ENCODE data around the gene DSCAM. TPM values are rescaled to one million over a fixed set of nuclear protein-coding genes. Genes with fewer than 3 reads are reported as not detected.

DSCAM gene
- total RNA-seq, 2 donors from 2014 or later, result 0.05 TPM; not detected in 1

DNA sequence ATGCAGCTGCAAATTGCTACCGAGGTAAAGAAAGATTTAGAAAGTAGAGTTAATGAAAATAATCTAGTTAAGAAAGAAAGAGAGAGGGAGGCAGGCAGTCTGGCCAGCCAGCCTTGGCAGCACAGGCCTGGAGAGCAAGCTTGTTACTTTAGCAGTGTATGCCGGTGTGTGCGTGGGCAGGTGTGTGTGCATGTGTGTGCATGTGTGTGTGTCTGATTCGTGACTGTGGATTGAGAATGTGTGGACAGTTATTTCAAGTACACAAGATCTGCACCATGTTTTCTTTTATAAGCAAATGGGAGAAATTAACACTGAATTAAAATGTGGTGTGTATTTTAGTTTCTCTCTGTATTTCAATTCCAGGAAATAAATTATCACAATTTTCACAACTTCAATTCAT lies 211.6 kb downstream of the DSCAM start:
- H3K9me3 ChIP-seq, result no peaks in the 10 kb centered on the region
- H3K9ac ChIP-seq (ENCODE audit: low read depth in 2 of 2, low read length in 2 of 2), result no peak overlapping the region
- TF ChIP-seq, protein P1, sequence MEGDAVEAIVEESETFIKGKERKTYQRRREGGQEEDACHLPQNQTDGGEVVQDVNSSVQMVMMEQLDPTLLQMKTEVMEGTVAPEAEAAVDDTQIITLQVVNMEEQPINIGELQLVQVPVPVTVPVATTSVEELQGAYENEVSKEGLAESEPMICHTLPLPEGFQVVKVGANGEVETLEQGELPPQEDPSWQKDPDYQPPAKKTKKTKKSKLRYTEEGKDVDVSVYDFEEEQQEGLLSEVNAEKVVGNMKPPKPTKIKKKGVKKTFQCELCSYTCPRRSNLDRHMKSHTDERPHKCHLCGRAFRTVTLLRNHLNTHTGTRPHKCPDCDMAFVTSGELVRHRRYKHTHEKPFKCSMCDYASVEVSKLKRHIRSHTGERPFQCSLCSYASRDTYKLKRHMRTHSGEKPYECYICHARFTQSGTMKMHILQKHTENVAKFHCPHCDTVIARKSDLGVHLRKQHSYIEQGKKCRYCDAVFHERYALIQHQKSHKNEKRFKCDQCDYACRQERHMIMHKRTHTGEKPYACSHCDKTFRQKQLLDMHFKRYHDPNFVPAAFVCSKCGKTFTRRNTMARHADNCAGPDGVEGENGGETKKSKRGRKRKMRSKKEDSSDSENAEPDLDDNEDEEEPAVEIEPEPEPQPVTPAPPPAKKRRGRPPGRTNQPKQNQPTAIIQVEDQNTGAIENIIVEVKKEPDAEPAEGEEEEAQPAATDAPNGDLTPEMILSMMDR (IDR thresholded peaks at IDR 0.05), result no peak
- H3K4me3 ChIP-seq, result no peak overlapping the region
- H3K27me3 ChIP-seq, result no peaks in the 10 kb centered on the region
- no peak overlapping the region for H3K27ac ChIP-seq
- H3K36me3 ChIP-seq, result no peaks in the 10 kb centered on the region
- no peak for DNase-seq
- intact Hi-C loops (cut with DNase I), result no loop called here
- no peaks in the 10 kb centered on the region for H3K4me1 ChIP-seq

DNA sequence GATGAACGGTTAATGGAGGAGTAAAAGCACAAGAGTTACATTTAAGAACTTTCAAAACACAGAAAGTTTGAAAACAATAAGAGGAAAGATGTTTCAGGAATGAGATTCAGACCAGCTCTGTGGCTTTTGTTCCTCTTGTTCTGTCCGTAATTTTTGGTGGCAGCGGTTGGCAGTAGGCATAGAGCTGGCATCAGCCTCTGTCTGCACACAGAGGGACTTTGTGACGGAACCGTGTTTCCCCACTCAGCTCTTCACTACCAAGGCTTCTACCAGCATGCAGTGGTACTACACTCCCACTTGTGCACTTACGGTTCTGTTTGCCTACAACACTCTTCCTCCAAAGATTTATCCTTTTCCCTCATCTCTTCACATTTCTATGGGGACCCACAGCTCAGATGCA lies 212.8 kb downstream of the DSCAM start:
- Histone ChIP-seq H3K27me3 (no peaks in the 10 kb centered on the region), H3K9ac (ENCODE audit: low read depth in 2 of 2, low read length in 2 of 2) (no peak overlapping the region), H3K4me3 (no peak overlapping the region), H3K36me3 (no peaks in the 10 kb centered on the region), H3K27ac (no peak overlapping the region), H3K9me3 (no peaks in the 10 kb centered on the region), H3K4me1 (no peaks in the 10 kb centered on the region)
- TF ChIP-seq, protein P1 (IDR thresholded peaks at IDR 0.05), result no peak
- intact Hi-C loops (cut with DNase I), result no loop called here
- DNase-seq, result no peak

DNA sequence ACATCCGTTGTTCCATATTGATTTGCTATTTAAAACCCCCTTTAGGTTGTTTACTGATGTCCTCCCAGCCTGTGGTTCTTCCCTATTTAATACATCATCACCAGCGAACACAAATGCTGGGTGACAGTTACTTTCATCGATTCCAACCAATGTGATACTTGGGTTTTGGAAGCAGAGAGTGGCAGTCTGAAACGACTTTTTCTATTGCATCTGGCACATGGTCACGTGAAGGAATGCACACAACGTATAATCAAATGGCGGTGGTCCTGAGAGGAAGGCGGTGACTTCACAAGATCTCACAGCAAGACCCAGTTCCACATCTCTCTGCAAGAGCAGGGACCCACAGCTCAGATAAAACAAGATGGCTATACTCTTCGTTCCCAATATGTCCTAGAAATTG lies 213.9 kb downstream of the DSCAM start:
- TF ChIP-seq, protein P1 (IDR thresholded peaks at IDR 0.05), result no peak
- Histone ChIP-seq H3K36me3 (no peaks in the 10 kb centered on the region), H3K4me3 (no peak overlapping the region), H3K27me3 (no peaks in the 10 kb centered on the region), H3K4me1 (no peaks in the 10 kb centered on the region), H3K9me3 (no peaks in the 10 kb centered on the region), H3K27ac (no peak overlapping the region), H3K9ac (ENCODE audit: low read depth in 2 of 2, low read length in 2 of 2) (no peak overlapping the region)
- intact Hi-C loops (cut with DNase I), result no loop called here
- no peak for DNase-seq

DNA sequence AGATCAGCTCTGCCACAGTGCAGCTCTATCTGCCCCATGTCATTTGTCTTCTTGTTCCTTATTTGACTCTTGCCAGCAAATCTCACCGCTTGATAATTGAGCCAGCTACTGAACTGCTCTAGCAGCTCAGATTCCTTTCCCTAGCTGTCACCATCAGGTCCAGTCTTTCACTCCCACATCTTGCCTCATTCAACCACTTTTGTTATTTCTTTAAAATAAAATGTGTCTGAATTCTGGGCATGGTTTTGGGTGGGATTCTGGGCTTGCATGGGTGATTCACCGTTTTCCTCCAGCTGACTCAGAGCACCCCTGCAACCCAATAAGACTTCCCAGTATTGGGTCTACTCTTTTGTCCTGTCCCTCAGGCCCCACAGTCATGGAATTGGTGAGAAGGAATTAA lies 215.7 kb downstream of the DSCAM start:
- no peaks in the 10 kb centered on the region for H3K4me1 ChIP-seq

DNA sequence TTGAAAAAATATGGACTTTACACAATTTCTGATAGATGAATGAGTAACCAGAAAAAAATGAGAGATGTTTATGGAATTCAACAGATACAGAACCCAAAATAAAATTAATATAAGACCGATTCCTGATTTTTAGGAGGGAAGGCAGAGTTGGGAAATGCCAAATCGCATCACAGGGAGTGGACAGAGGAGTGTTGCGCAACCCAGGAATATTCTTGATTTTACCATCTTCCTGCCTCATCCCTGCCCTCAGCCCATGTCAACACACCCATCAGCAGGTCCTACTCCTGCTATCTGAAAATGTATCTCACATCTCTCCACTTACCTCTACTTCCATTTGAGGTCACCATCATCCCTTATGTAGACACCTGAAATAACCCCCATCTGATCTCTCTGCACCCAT lies 221.0 kb downstream of the DSCAM start:
- Histone ChIP-seq H3K4me1 (no peaks in the 10 kb centered on the region), H3K9me3 (no peaks in the 10 kb centered on the region), H3K27ac (no peak overlapping the region), H3K9ac (ENCODE audit: low read depth in 2 of 2, low read length in 2 of 2) (no peak overlapping the region), H3K36me3 (no peaks in the 10 kb centered on the region), H3K27me3 (no peaks in the 10 kb centered on the region), H3K4me3 (no peak overlapping the region)
- intact Hi-C loops (cut with DNase I), result no loop called here
- no peak for DNase-seq
- TF ChIP-seq, protein P1 (IDR thresholded peaks at IDR 0.05), result no peak

More for the DNA sequence above, 215.7 kb downstream of the DSCAM start:
- TF ChIP-seq, protein P1 (IDR thresholded peaks at IDR 0.05), result no peak
- Histone ChIP-seq H3K4me3 (no peak overlapping the region), H3K9me3 (no peaks in the 10 kb centered on the region), H3K36me3 (no peaks in the 10 kb centered on the region), H3K27me3 (no peaks in the 10 kb centered on the region), H3K27ac (no peak overlapping the region), H3K9ac (ENCODE audit: low read depth in 2 of 2, low read length in 2 of 2) (no peak overlapping the region)
- DNase-seq, result no peak
- intact Hi-C loops (cut with DNase I), result no loop called here

DNA sequence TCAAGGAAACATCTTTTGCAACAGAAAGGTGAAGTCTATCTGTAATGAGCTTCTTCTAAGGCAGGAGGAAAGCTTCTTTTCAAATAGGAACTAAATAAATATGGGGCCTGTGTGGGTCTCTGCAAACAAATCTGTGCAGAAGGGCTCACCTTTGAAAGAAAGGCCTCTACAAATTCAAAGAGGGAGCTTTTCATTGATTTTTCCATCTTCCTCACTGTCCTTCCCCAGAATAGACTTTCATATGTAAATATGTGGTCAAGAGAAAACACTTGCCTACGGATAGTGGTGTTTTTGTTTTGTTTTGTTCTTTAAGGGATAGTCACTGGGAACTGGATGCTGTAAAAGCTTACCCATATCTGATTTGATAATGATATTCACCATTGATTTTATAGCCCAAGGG lies 223.4 kb downstream of the DSCAM start:
- TF ChIP-seq, protein P1 (IDR thresholded peaks at IDR 0.05), result no peak
- H3K36me3 ChIP-seq, result no peaks in the 10 kb centered on the region
- no peaks in the 10 kb centered on the region for H3K27me3 ChIP-seq
- no peak overlapping the region for H3K4me3 ChIP-seq
- H3K27ac ChIP-seq, result no peak overlapping the region
- DNase-seq, result no peak
- H3K9me3 ChIP-seq, result no peaks in the 10 kb centered on the region
- H3K9ac ChIP-seq (ENCODE audit: low read depth in 2 of 2, low read length in 2 of 2), result no peak overlapping the region
- intact Hi-C loops (cut with DNase I), result no loop called here
- no peaks in the 10 kb centered on the region for H3K4me1 ChIP-seq

Data from colonic mucosa (tissue), 4 donors.